ENCODE measurements around the gene LRRC59.

DNA sequence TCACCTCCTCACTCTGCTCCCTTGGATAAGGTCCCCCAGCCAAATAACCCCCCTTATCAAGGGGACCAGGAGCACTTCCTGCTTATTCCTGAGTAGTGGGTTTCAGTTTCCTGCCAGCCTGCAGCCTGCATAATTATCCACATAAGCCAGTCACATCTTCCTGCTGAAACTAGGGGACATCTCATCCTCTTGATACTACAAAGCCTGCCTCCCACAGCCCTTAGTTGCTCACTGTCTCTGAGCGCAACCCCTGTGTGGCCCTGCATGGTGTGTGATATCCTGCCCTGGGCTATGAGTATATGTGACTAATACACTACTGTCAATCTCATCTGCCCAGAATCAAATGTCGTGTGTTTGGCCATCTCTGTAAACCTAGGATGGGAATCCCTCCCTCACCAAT, 59.4 kb downstream of the LRRC59 start:
- TF ChIP-seq, protein P1, sequence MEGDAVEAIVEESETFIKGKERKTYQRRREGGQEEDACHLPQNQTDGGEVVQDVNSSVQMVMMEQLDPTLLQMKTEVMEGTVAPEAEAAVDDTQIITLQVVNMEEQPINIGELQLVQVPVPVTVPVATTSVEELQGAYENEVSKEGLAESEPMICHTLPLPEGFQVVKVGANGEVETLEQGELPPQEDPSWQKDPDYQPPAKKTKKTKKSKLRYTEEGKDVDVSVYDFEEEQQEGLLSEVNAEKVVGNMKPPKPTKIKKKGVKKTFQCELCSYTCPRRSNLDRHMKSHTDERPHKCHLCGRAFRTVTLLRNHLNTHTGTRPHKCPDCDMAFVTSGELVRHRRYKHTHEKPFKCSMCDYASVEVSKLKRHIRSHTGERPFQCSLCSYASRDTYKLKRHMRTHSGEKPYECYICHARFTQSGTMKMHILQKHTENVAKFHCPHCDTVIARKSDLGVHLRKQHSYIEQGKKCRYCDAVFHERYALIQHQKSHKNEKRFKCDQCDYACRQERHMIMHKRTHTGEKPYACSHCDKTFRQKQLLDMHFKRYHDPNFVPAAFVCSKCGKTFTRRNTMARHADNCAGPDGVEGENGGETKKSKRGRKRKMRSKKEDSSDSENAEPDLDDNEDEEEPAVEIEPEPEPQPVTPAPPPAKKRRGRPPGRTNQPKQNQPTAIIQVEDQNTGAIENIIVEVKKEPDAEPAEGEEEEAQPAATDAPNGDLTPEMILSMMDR (IDR thresholded peaks at IDR 0.05; ENCODE audit: low read length) = no peak
- TF ChIP-seq EZH2phosphoT487 (IDR thresholded peaks at IDR 0.05; ENCODE audit: low read length) (no peak), EZH2 (optimal IDR thresholded peaks at IDR 0.05; ENCODE audit: low read depth, low read length) (no peak)
